GM12875 (cell line): ENCODE data around the gene ESF1.

Source experiments
- H3K4me3 ChIP-seq: one replicate; pipeline ENCODE4 v1.5.1; 2011; ENCODE audit warnings: low read depth, low read length, control low read depth
- TF ChIP-seq, protein P1 (sequence below): IDR thresholded peaks from 2 replicates; pipeline ENCODE4 v1.5.1; 2011; ENCODE audit warnings: low read depth, mild to moderate bottlenecking, control low read depth, inconsistent platforms, low read length, moderate library complexity, borderline replicate concordance; ENCODE audit not compliant: insufficient read depth

Gene ESF1

GRCh38 chr20:13809373-13809772 lies 24.7 kb upstream of the ESF1 start:
- TF ChIP-seq, protein P1, sequence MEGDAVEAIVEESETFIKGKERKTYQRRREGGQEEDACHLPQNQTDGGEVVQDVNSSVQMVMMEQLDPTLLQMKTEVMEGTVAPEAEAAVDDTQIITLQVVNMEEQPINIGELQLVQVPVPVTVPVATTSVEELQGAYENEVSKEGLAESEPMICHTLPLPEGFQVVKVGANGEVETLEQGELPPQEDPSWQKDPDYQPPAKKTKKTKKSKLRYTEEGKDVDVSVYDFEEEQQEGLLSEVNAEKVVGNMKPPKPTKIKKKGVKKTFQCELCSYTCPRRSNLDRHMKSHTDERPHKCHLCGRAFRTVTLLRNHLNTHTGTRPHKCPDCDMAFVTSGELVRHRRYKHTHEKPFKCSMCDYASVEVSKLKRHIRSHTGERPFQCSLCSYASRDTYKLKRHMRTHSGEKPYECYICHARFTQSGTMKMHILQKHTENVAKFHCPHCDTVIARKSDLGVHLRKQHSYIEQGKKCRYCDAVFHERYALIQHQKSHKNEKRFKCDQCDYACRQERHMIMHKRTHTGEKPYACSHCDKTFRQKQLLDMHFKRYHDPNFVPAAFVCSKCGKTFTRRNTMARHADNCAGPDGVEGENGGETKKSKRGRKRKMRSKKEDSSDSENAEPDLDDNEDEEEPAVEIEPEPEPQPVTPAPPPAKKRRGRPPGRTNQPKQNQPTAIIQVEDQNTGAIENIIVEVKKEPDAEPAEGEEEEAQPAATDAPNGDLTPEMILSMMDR: no peak
- no peak overlapping the region for H3K4me3 ChIP-seq

DNA sequence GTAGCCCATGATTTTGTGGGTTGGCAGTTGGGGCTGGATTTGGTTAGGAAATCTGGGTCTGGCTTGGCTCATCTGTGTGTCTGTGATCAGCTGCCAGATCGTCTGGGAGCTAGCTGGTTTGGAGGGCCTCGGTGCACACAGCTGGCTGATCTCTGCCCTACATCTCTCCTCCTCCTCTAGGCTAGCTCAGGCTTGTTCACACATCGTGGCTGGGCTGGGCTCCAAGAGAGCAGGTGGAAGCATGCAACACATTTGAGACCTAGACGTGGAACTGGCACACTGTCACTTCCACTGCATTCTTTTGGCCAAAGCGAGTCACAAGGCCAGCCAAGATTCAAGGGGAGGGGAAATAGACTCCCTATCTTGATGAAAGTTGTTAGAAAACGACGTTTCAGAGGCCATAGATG lies 16.0 kb upstream of the ESF1 start:
- TF ChIP-seq, protein P1: no peak
- no peak overlapping the region for H3K4me3 ChIP-seq

DNA sequence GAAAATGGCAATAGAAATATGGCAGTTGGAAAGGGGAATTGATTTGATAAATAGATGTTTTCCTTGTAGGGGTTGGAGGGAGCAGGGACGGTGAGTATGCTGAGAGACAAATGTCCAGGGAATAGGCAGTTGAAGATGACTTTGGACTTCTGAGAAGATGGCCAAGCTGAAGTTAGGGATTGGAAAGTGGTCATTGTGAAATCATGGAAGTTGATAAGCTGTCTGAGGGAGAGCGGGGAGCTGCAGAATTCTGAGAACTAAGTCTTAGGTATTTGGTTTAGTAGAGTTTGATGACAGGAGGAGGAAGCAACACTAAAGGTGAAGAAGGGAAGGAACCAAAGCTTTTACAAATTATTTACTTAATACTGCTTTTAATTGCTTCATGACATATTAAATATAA lies 15.3 kb upstream of the ESF1 start:
- no peak overlapping the region for H3K4me3 ChIP-seq
- TF ChIP-seq, protein P1: no peak

DNA sequence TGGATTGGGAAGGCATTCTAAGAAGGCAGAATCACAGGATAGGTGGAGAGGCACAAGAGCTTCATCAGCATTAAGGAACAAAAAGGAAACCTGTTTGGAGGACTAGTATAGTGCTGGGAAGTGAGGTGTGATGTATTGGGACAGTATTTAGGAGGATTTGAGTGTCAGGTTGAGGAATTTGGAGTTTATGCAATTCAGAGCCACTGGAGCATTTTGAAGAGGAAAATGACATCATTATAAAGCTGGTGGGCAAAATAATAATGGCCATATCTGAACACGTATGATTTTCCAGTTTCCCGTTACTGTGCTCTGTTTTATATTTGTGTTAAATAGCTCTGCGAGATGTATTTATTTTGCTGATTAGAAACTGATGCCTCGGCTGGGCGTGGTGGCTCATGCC lies 14.3 kb upstream of the ESF1 start:
- TF ChIP-seq, protein P1: no peak

GRCh38 chr20:13794667-13795066 lies 9.9 kb upstream of the ESF1 start:
- H3K4me3 ChIP-seq: no peak overlapping the region
- TF ChIP-seq, protein P1: no peak

More for the DNA sequence above, 14.3 kb upstream of the ESF1 start:
- no peak overlapping the region for H3K4me3 ChIP-seq

GRCh38 chr20:13793001-13793400 lies 8.3 kb upstream of the ESF1 start:
- no peak overlapping the region for H3K4me3 ChIP-seq
- TF ChIP-seq, protein P1: no peak

DNA sequence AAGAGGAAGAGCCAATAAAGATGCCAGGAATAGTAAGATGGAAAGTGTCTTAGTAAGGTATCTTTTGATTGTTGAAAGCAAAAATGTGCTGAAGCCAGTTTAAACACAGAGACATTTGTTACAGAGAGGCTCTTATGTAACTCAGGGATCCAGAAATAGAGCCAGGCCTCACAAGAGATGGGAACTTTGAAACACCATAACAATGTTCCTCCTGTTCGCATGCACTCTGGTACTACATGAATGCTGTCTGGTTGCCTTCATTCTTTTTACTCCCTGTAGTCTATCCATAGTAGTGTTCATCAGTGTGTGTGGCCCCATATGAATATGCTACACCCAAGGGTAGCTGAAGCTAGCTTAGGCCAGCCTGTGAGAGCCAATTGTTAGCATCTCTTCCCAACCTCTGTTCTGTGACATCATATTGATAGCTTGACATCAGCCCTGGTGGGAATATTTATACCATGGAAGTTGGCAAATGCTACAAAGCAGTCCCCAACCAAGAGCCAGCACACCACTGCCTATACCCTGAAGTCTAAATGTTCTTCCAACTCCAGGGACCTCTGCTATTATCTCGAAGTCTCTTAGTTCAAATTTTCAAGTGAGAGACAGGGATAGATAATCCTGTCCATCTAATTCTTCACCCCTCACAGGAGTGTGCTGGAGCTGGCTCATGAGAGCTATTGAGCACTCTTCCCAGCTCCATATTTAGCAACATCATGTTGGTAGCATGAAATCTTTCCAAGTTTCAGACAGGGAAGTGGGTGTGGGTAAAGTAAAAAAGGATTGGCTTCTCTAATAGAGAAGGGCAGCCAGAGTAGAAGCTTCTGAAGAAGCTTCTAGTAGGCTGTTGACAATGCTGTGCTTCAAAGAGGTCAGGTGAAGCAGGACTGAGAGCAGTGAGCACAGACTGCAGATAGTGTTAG lies 7.1 kb upstream of the ESF1 start:
- no peak overlapping the region for H3K4me3 ChIP-seq
- TF ChIP-seq, protein P1: no peak
